Small intestine (tissue), 7 donors: ENCODE measurements around the gene TH. TPM values are rescaled to one million over a fixed set of nuclear protein-coding genes. Genes with fewer than 3 reads are reported as not detected.
A peak's percentile ranks its signal among the peaks of the same experiment; 100 is the strongest.

ENCODE experiments used
- DNase-seq, 2 donors: peaks; one replicate each; pipeline versions ENCODE4 v3.0.0 to v3.0.0-alpha.2; 2013
- FAIRE-seq: peaks from 2 replicates; lab custom pipeline; 2012; peaks lifted over from hg19 to GRCh38; lab: Jason Lieb, UNC
- H3K27ac ChIP-seq, 3 donors: one replicate each; pipeline ENCODE4 v1.5.1; 2013; ENCODE audit warnings: low read length in 2 of 3, mild to moderate bottlenecking in 2 of 3, control low read depth in 1 of 3, inconsistent platforms in 1 of 3, low read depth in 1 of 3, moderate library complexity in 1 of 3
- H3K27me3 ChIP-seq, 3 donors: one replicate each; pipeline ENCODE4 v1.6.1; 2013; ENCODE audit warnings: low read length in 3 of 3, inconsistent platforms in 1 of 3; ENCODE audit not compliant: control insufficient read depth in 3 of 3, insufficient read depth in 3 of 3
- H3K36me3 ChIP-seq, 3 donors: one replicate each; pipeline ENCODE4 v1.6.1; 2013; ENCODE audit warnings: low read length in 3 of 3, inconsistent platforms in 1 of 3, low read depth in 1 of 3, mild to moderate bottlenecking in 1 of 3, moderate library complexity in 1 of 3; ENCODE audit not compliant: control insufficient read depth in 3 of 3, insufficient read depth in 2 of 3
- H3K4me1 ChIP-seq, 3 donors: one replicate each; pipeline ENCODE4 v1.6.1; 2013; ENCODE audit warnings: low read length in 2 of 3, inconsistent platforms in 1 of 3, low read depth in 1 of 3, mild to moderate bottlenecking in 1 of 3, moderate library complexity in 1 of 3; ENCODE audit not compliant: control insufficient read depth in 3 of 3, insufficient read depth in 2 of 3
- H3K4me3 ChIP-seq, 3 donors: one replicate each; pipeline ENCODE4 v1.5.1; 2013; ENCODE audit warnings: low read length in 3 of 3, control low read depth in 1 of 3, inconsistent platforms in 1 of 3, low read depth in 1 of 3, mild to moderate bottlenecking in 1 of 3, moderate library complexity in 1 of 3
- H3K9me3 ChIP-seq, 2 donors: one replicate each; pipeline ENCODE4 v1.6.1; 2013; ENCODE audit warnings: low read depth in 1 of 2, low read length in 1 of 2; ENCODE audit not compliant: control insufficient read depth in 2 of 2, insufficient read depth in 1 of 2
- WGBS, 3 donors: extraction: QIAGEN DNeasy Blood & Tissue Kit; methylation state at CpG; one replicate each; pipeline ENCODE4 v1.1.7; 2013; 5-methylcytosine and 5-hydroxymethylcytosine counted together
- polyA plus RNA-seq, 4 donors: library from polyadenylated mRNA; stranded (reverse) in 3 of 4; unstranded in 1 of 4; fragments of 200-250 nt in 3 of 4; fragments of 120-200 nt in 1 of 4; gene quantifications; one replicate each; pipeline versions ENCODE4 v1.2.1 to v1.2.3, GENCODE V29; 2013
- donor health status: healthy with polysubstance abuse.
- donor health status: control.
- donor health status: control.
- donor health status: Bipolar disorder and iron deficiency.
- donor health status: healthy.

Gene TH
- polyA plus RNA-seq, 4 donors, result 0.10 to 1.7 TPM; not detected in 2

DNA sequence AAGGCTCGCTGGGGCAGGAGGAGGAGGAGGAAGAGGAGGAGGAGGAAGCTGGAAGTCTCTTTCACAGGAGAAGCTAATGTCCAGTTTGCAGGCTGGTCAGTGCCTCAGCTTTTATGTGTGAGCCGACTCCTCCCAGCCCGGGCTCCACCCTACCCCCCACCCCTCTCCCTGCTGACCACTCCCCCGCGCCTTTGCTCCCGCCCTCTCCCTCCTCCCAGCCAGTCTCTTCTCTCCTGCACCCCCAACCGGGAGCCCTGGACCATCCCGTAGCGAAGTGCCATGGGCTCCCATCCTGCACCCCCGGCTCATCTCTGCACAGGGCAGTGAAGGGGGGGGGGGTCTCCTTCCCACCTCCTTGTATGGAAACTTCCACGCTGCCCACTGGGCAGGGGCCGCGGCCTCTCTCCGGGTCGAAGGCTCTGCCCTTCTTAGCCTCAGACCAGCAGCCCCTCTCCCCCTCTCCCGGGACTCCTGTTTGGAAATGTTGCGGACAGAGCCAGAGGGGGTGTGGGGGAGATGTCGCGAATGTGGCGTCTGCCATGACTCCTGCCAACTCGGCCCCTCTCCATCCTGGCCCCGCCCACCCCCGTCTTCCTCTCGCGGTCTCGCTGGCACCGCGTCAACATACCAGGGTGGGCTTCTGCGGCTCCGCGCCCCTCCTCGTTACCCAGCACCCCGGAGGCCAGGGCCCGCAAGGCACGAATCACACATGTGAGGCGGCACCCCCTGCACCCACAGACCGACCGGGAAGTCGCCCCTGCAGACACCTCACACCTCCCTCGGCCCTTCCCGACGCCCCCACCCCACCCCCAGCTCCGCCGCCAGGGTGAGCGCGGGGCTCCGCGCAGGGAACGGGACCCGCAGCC lies 34.2 kb downstream of the TH start:
- H3K4me3 ChIP-seq, result peak overlapping the region in 1 of 3 donors; percentile 58
- FAIRE-seq, result no peak

DNA sequence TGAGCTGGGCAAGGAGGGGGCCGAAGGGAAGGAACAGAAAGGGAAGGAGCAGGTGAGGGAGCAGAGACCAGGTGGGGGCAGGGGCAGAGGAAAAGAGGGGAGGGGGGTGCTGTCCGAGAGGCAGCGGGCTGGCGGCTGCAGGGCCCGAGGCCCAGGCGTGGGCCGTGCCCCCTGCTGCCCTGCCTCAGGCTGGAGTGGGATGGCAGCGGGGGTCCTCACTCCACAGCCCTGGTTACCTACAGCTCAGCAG lies 34.7 kb downstream of the TH start:
- DNase-seq (no peak), FAIRE-seq (no peak)
- H3K36me3 ChIP-seq, result peaks cover 0 to 39% (median 0%) of the 10 kb centered on the region in 3 donors
- no peaks in the 10 kb centered on the region for H3K9me3 ChIP-seq
- 30 to 44% (median 41%) methylated on average over 4 to 8 of the region's 8 CpGs for WGBS, 3 donors
- H3K4me3 ChIP-seq, result peak overlapping the region in 1 of 3 donors; percentile 58
- H3K27me3 ChIP-seq, result peaks cover 28 to 80% (median 38%) of the 10 kb centered on the region in 3 donors
- no peak overlapping the region for H3K27ac ChIP-seq
- peaks cover 0 to 11% (median 0%) of the 10 kb centered on the region in 3 donors for H3K4me1 ChIP-seq

More for the DNA sequence above, 34.2 kb downstream of the TH start:
- Histone ChIP-seq H3K27me3 (peaks cover 30 to 82% (median 38%) of the 10 kb centered on the region in 3 donors), H3K4me1 (peaks cover 0 to 11% (median 0%) of the 10 kb centered on the region in 3 donors), H3K36me3 (peaks cover 0 to 35% (median 0%) of the 10 kb centered on the region in 3 donors), H3K9me3 (no peaks in the 10 kb centered on the region), H3K27ac (peak overlapping the region in 1 of 3 donors; percentile 69)
- 1 to 6% (median 4%) methylated on average over 37 to 50 of the region's 50 CpGs for WGBS, 3 donors
- DNase-seq, result peak in 1 of 2 donors; percentile 73

DNA sequence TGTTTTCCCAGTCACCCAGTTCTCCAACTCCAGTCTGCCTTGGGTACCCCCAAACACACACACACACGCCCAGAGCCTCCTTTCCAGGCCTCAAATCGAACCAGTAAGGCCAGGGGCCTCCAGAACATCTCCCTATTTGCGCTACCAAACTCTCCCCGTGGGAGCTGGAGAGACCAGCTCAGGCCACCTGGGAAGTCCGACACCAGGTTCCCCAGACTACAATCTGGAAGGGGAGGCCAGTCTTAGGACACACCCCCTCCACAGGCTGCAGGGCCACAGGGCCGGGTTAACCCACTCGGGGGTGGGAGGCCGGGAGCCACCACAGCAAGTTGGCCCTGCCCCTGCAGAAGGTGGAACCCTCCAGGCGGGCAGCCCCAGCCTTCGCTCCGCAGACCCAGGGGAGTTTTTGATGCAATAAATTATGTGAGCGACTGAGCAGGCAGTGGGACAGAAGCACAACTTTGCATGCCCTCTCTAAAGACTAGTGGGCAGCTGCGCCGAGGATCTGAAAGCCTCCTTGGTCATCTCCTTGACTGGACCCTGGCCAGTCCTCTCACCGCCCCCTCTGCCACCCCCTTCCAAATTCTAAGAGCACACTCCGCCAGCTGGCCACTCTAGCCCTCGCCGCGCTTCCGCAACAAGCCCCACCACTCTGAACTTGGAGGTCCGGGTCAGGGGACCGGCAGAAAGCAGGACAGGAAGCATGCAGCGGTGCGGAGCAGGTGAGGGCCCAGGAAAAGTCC lies 35.2 kb downstream of the TH start:
- Histone ChIP-seq H3K9me3 (no peaks in the 10 kb centered on the region), H3K4me3 (peak overlapping the region in 1 of 3 donors; percentile 58), H3K4me1 (peaks cover 0 to 11% (median 0%) of the 10 kb centered on the region in 3 donors), H3K27me3 (peaks cover 28 to 75% (median 37%) of the 10 kb centered on the region in 3 donors), H3K27ac (no peak overlapping the region), H3K36me3 (peaks cover 0 to 44% (median 0%) of the 10 kb centered on the region in 3 donors)
- 50 to 62% (median 55%) methylated on average over 24 of the region's 24 CpGs for WGBS, 3 donors
- no peak for FAIRE-seq
- no peak for DNase-seq

DNA sequence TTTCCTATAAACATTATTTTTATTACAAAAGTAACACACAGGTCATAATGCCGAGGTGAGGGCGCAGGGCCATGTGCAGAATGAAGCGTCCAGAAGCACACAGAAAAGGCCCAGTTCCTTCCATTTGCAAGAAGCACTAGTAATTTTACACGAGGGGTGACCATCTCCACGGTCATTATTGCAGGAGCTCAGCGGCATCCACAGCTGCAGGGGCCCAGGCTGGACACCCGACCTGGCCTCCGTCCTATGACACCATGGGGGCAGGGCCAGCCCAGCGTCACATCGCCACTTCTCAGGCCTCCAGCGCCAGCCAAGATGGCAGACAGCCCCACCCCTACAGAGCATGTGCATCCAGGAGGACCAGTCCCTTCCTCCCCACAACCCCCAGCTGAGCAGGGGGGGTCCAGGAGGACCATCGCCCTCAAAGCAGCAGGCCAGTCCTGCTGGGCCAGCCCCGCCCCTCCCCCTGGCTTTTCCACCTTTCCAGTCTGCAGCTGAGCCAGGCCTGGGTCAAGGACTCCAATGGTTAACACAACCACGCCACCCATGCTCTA lies 35.9 kb downstream of the TH start:
- FAIRE-seq (no peak), DNase-seq (no peak)
- Histone ChIP-seq H3K4me3 (peak overlapping the region in 1 of 3 donors; percentile 58), H3K9me3 (no peaks in the 10 kb centered on the region), H3K4me1 (peaks cover 0 to 11% (median 0%) of the 10 kb centered on the region in 3 donors), H3K27me3 (peaks cover 21 to 68% (median 31%) of the 10 kb centered on the region in 3 donors), H3K36me3 (peaks cover 0 to 50% (median 0%) of the 10 kb centered on the region in 3 donors), H3K27ac (no peak overlapping the region)
- 70 to 88% (median 82%) methylated on average over 13 to 14 of the region's 14 CpGs for WGBS, 3 donors

GRCh38 chr11:2135018-2135569 lies 36.5 kb downstream of the TH start:
- Histone ChIP-seq H3K9me3 (no peaks in the 10 kb centered on the region), H3K27ac (no peak overlapping the region), H3K36me3 (peaks cover 0 to 53% (median 0%) of the 10 kb centered on the region in 3 donors), H3K27me3 (peaks cover 17 to 63% (median 28%) of the 10 kb centered on the region in 3 donors), H3K4me3 (no peak overlapping the region), H3K4me1 (peaks cover 0 to 11% (median 0%) of the 10 kb centered on the region in 3 donors)
- FAIRE-seq (no peak), DNase-seq (no peak)
- 65 to 83% (median 66%) methylated on average over 24 to 26 of the region's 26 CpGs for WGBS, 3 donors

DNA sequence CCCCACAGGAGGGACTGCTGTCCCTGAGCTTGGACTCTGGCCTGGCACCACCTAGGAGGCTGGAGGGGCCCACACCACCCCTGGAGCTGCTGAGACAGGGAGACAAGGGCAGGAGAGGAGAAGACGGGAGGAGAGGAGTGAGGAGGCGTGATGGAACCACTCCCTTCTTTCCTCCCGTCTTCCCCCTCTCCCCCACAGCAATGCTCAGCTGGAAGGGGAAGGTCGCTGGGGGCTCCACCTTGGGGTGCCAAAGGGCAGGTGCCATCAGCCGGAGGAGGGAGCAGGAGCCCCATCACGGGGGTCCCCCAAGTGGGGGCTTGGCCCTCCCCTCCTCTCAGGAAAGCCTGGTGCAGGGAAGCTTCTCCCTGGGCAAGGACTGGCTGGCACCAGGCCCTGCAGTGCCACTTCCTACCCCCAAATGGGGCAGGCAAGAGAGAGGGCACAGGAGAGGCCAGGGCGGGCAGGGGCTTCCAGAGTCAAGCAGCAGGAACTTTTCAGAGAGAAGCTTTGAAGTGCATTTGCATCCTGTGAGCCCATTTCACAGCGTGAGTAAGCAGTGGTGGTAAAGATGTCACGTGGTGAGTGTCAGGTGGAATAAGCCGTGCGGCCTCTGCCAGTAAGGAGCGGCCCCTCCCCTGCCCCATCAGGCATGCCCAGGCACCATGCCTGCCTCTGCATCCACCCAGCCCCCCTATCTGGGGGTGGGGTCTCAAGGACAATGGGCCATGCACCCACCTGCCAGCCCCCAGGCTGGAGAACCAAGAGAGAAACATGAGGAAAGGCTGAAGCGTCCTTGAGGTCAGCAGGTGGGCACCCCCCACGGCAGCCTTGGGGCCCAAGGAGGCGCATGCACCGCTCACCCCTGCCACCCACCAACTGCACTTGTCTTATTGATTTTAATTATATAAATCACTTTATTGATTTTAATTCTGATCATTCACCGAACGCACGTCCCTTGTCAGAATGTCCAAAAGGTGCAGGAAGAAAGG lies 37.3 kb downstream of the TH start:
- Histone ChIP-seq H3K9me3 (no peaks in the 10 kb centered on the region), H3K4me3 (no peak overlapping the region), H3K4me1 (peaks cover 0 to 11% (median 0%) of the 10 kb centered on the region in 3 donors), H3K27ac (no peak overlapping the region), H3K36me3 (peaks cover 0 to 57% (median 0%) of the 10 kb centered on the region in 3 donors), H3K27me3 (peaks cover 12 to 58% (median 21%) of the 10 kb centered on the region in 3 donors)
- DNase-seq (peak in 1 of 2 donors; percentile 28), FAIRE-seq (no peak)
- WGBS, 3 donors, result 57 to 70% (median 58%) methylated on average over 16 to 19 of the region's 19 CpGs

DNA sequence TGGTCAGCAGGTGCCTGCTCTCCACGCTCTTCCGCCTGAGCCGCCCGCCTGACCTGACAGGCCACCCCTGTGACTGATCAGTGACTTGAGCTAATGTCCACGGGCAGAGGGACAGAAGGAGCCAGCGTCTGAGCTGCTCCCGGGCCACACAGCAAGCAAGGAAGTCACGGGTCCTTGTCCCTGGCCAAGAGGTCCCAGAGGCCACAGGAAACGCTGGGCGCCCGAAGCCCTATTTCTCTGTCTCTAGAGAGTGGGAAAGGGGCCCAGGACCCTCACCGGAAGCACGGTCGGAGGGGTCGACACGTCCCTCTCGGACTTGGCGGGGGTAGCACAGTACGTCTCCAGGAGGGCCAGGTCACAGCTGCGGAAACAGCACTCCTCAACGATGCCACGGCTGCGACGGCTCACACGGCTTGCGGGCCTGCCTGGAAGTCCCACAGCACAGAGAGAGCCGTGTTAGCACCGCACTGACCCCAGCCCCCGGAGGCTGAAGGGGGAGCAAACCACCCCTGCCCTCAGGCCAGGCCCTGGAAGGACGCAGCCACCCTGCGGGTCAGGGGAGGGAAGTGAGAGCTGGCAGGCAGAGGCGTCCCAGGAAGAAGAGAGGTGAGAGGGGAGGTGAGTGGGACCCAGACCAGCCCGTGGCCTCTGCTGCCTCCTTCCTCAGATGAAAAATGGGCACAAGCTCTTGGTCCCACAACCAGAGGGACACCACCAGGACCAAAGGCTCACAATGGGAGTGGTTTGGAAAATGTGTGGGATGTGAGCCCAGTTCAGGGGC lies 38.2 kb downstream of the TH start:
- peaks cover 0 to 11% (median 0%) of the 10 kb centered on the region in 3 donors for H3K4me1 ChIP-seq
- FAIRE-seq, result no peak
- no peak overlapping the region for H3K27ac ChIP-seq
- peaks cover 0 to 57% (median 0%) of the 10 kb centered on the region in 3 donors for H3K36me3 ChIP-seq
- H3K9me3 ChIP-seq, result no peaks in the 10 kb centered on the region
- WGBS, 3 donors, result 57 to 69% (median 61%) methylated on average over 32 to 33 of the region's 33 CpGs
- H3K4me3 ChIP-seq, result no peak overlapping the region
- DNase-seq, result no peak
- peaks cover 12 to 55% (median 13%) of the 10 kb centered on the region in 3 donors for H3K27me3 ChIP-seq
